ENCODE results near the gene TRIP12. TPM values are rescaled to one million over a fixed set of nuclear protein-coding genes. Genes with fewer than 3 reads are reported as not detected.

The TRIP12 gene
- total RNA-seq, 1 donor, result 210 TPM

DNA sequence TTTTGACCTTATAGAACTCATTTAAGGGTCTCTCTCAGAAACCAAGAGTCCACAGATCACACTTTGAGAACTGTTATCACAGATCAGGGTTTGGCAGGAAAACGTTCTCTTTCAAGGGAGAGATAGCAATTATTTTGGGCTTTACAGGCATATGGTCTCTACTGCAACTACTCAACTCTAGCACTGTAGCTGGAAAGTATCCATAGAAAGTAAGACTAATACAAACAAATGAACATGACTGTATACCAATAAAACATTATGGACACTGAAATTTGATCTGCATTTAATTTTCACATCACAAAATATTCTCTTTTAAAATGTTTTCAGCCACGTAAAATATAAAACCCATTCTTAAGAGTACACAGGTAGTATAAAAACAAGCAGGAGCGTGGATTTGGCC lies 100.5 kb downstream of the TRIP12 start:
- no peak for DNase-seq (ENCODE audit: low read depth)
- H3K4me3 ChIP-seq (ENCODE audit: low read depth, low read length), result no peak overlapping the region
- TF ChIP-seq, protein P1, sequence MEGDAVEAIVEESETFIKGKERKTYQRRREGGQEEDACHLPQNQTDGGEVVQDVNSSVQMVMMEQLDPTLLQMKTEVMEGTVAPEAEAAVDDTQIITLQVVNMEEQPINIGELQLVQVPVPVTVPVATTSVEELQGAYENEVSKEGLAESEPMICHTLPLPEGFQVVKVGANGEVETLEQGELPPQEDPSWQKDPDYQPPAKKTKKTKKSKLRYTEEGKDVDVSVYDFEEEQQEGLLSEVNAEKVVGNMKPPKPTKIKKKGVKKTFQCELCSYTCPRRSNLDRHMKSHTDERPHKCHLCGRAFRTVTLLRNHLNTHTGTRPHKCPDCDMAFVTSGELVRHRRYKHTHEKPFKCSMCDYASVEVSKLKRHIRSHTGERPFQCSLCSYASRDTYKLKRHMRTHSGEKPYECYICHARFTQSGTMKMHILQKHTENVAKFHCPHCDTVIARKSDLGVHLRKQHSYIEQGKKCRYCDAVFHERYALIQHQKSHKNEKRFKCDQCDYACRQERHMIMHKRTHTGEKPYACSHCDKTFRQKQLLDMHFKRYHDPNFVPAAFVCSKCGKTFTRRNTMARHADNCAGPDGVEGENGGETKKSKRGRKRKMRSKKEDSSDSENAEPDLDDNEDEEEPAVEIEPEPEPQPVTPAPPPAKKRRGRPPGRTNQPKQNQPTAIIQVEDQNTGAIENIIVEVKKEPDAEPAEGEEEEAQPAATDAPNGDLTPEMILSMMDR (IDR thresholded peaks at IDR 0.05; ENCODE audit: insufficient read depth, low read length), result no peak

GRCh38 chr2:229818230-229818629 lies 103.6 kb downstream of the TRIP12 start:
- DNase-seq (ENCODE audit: low read depth), result no peak
- TF ChIP-seq, protein P1 (IDR thresholded peaks at IDR 0.05; ENCODE audit: insufficient read depth, low read length), result no peak
- H3K4me3 ChIP-seq (ENCODE audit: low read depth, low read length), result no peak overlapping the region

GRCh38 chr2:229815858-229816257 lies 106.0 kb downstream of the TRIP12 start:
- DNase-seq (ENCODE audit: low read depth), result peak; percentile 31
- TF ChIP-seq, protein P1 (IDR thresholded peaks at IDR 0.05; ENCODE audit: insufficient read depth, low read length), result no peak
- no peak overlapping the region for H3K4me3 ChIP-seq (ENCODE audit: low read depth, low read length)

DNA sequence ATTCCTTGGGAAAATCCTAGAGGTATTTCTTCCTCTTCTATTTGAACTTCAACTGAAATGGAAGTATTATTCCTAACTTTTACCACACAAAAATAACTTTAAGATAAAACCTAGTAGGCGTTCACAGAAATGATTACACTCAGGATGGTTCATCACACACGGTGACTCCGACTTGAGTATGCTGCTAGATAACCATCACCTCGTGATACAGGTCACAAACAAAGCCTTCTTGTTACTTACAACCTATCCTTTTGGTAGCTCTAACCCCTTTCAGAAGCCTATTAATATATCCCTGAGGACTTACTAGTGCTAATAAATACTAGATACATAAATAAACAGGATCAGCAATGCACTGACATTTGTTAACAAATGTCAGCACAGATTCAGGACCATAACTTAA lies 106.5 kb downstream of the TRIP12 start:
- TF ChIP-seq, protein P1 (IDR thresholded peaks at IDR 0.05; ENCODE audit: insufficient read depth, low read length), result no peak
- no peak for DNase-seq (ENCODE audit: low read depth)
- H3K4me3 ChIP-seq (ENCODE audit: low read depth, low read length), result no peak overlapping the region

- TF ChIP-seq, protein P1 (IDR thresholded peaks at IDR 0.05; ENCODE audit: insufficient read depth, low read length), result no peak
- DNase-seq (ENCODE audit: low read depth), result peak; percentile 33
- H3K4me3 ChIP-seq (ENCODE audit: low read depth, low read length), result no peak overlapping the region
Measured at GRCh38 chr2:229810786-229811185, 111.0 kb downstream of the TRIP12 start.

DNA sequence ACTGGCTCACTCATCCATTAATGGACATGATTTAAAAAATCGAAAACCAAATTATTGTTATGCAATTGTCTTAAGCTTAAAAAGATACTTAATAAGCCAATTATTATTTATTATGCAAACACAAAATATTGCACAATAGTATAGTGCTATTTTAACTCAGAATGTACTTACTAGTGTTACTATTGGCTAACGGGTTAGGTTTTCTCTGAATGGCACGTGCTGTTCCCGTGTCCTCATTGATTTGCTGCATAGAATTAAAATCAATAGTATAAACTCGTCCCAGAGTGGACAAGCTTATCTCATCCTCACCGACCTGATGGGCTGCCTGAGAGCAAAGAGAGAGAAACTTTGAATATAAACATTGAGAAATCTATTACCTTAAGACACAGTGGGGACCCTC lies 116.2 kb downstream of the TRIP12 start:
- no peak overlapping the region for H3K4me3 ChIP-seq (ENCODE audit: low read depth, low read length)
- TF ChIP-seq, protein P1 (IDR thresholded peaks at IDR 0.05; ENCODE audit: insufficient read depth, low read length), result no peak
- no peak for DNase-seq (ENCODE audit: low read depth)

DNA sequence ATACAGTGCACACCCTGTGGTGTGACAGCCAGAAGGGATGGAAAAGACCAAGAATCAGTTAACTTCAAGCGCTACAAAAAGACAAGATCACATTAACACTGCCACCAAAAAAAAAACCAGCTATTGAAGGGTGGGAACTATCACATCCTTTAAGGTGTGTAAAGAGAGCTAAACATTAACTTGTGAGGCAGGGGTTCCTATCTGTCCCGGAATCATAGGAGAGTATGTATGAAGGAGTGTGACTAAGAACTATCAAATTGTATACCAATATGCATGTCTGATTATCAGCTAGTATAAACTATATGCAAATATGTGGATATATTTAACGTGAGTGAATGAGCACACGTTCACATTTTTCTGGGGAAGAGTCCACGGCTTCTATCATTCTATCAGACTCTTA lies 119.0 kb downstream of the TRIP12 start:
- no peak overlapping the region for H3K4me3 ChIP-seq (ENCODE audit: low read depth, low read length)
- DNase-seq (ENCODE audit: low read depth), result no peak
- TF ChIP-seq, protein P1 (IDR thresholded peaks at IDR 0.05; ENCODE audit: insufficient read depth, low read length), result no peak
